Lung (tissue), 12 donors: ENCODE measurements around the gene AKAP13. TPM values are rescaled to one million over a fixed set of nuclear protein-coding genes. Genes with fewer than 3 reads are reported as not detected.

ENCODE experiments used
- ATAC-seq: fragments of 200-7000 bp; cut with Tn5 transposase; one replicate; pipeline ENCODE4 v1.9.1; 2020; ENCODE audit warnings: moderate number of reproducible peaks; ENCODE audit not compliant: insufficient read depth, low FRiP score
- DNase-seq, 3 donors: peaks; one replicate each; pipeline ENCODE4 v3.0.0-alpha.2; 2013 to 2017
- H3K27ac ChIP-seq, 2 donors: one replicate each; pipeline ENCODE4 v1.5.1; 2013; ENCODE audit warnings: mild to moderate bottlenecking in 2 of 2, moderate library complexity in 2 of 2, control low read depth in 1 of 2, inconsistent platforms in 1 of 2, low read depth in 1 of 2, low read length in 1 of 2
- H3K27me3 ChIP-seq, 3 donors: one replicate each; pipeline ENCODE4 v1.5.1; 2013; ENCODE audit warnings: low read length in 2 of 3; ENCODE audit not compliant: control insufficient read depth in 3 of 3, insufficient read depth in 3 of 3
- H3K36me3 ChIP-seq, 4 donors: one replicate each; pipeline ENCODE4 v1.5.1; 2013; ENCODE audit warnings: low read length in 4 of 4, mild to moderate bottlenecking in 1 of 4, moderate library complexity in 1 of 4; ENCODE audit not compliant: control insufficient read depth in 4 of 4, insufficient read depth in 4 of 4
- H3K4me1 ChIP-seq, 5 donors: one replicate each; pipeline ENCODE4 v1.5.1; 2013; ENCODE audit warnings: low read length in 5 of 5, mild to moderate bottlenecking in 2 of 5, moderate library complexity in 1 of 5; ENCODE audit not compliant: control insufficient read depth in 5 of 5, insufficient read depth in 5 of 5
- H3K4me3 ChIP-seq: one replicate; pipeline ENCODE4 v1.5.1; 2013; ENCODE audit warnings: mild to moderate bottlenecking, control low read depth, moderate library complexity
- H3K9ac ChIP-seq, 2 donors: one replicate each; pipeline ENCODE4 v1.5.1; 2013; ENCODE audit warnings: low read length in 2 of 2, control low read depth in 1 of 2; ENCODE audit not compliant: insufficient read depth in 1 of 2
- H3K9me3 ChIP-seq, 4 donors: one replicate each; pipeline ENCODE4 v1.5.1; 2013; ENCODE audit warnings: low read length in 3 of 4, mild to moderate bottlenecking in 1 of 4, moderate library complexity in 1 of 4; ENCODE audit not compliant: control insufficient read depth in 4 of 4, insufficient read depth in 3 of 4
- WGBS, 2 donors: extraction: QIAGEN DNeasy Blood & Tissue Kit; methylation state at CpG; one replicate each; pipeline ENCODE4 v1.1.7; 2013; 5-methylcytosine and 5-hydroxymethylcytosine counted together
- polyA plus RNA-seq, 2 donors: library from polyadenylated mRNA; stranded (reverse); fragments of 200-250 nt; gene quantifications; one replicate each; pipeline ENCODE4 v1.2.1, GENCODE V29; 2013
- total RNA-seq, 2 donors: library from RNA; depleted of rRNA in 1 of 2; stranded (reverse); fragments of >200 nt in 1 of 2; gene quantifications; one replicate each; pipeline ENCODE4 v1.2.1, GENCODE V29; 2014 to 2021
- TF ChIP-seq, protein P1 (sequence below): IDR thresholded peaks from 2 replicates; pipeline ENCODE4 v1.5.1; 2012; ENCODE audit warnings: mild to moderate bottlenecking; ENCODE audit errors: control extremely low read depth, extremely low read depth
- donor health status: control.
- donor health status: control.
- donor health status: Bipolar disorder and iron deficiency.
- donor health status: healthy.
- donor health status: DM: yes; HTN: yes; CAD: no.

Gene AKAP13
- total and polyA plus RNA-seq, 4 donors, result 102 to 1,115 (median 259) TPM

- 54 to 58% methylated on average over 3 of the region's 3 CpGs for WGBS, 2 donors
- DNase-seq (no peak), ATAC-seq (peak; percentile 48)
- H3K9me3 ChIP-seq, result no peaks in the 10 kb centered on the region
- H3K9ac ChIP-seq, result no peak overlapping the region
- TF ChIP-seq, protein P1, sequence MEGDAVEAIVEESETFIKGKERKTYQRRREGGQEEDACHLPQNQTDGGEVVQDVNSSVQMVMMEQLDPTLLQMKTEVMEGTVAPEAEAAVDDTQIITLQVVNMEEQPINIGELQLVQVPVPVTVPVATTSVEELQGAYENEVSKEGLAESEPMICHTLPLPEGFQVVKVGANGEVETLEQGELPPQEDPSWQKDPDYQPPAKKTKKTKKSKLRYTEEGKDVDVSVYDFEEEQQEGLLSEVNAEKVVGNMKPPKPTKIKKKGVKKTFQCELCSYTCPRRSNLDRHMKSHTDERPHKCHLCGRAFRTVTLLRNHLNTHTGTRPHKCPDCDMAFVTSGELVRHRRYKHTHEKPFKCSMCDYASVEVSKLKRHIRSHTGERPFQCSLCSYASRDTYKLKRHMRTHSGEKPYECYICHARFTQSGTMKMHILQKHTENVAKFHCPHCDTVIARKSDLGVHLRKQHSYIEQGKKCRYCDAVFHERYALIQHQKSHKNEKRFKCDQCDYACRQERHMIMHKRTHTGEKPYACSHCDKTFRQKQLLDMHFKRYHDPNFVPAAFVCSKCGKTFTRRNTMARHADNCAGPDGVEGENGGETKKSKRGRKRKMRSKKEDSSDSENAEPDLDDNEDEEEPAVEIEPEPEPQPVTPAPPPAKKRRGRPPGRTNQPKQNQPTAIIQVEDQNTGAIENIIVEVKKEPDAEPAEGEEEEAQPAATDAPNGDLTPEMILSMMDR, result no peak
- H3K27ac ChIP-seq, result peak overlapping the region in 1 of 2 donors; percentile 33
- no peaks in the 10 kb centered on the region for H3K27me3 ChIP-seq
- peaks cover 0 to 5% (median 2%) of the 10 kb centered on the region in 4 donors for H3K36me3 ChIP-seq
- no peak overlapping the region for H3K4me3 ChIP-seq
- H3K4me1 ChIP-seq, result peaks cover 0 to 27% (median under 1%) of the 10 kb centered on the region in 5 donors
Measured at GRCh38 chr15:85551221-85551832, 170.9 kb downstream of the AKAP13 start.

DNA sequence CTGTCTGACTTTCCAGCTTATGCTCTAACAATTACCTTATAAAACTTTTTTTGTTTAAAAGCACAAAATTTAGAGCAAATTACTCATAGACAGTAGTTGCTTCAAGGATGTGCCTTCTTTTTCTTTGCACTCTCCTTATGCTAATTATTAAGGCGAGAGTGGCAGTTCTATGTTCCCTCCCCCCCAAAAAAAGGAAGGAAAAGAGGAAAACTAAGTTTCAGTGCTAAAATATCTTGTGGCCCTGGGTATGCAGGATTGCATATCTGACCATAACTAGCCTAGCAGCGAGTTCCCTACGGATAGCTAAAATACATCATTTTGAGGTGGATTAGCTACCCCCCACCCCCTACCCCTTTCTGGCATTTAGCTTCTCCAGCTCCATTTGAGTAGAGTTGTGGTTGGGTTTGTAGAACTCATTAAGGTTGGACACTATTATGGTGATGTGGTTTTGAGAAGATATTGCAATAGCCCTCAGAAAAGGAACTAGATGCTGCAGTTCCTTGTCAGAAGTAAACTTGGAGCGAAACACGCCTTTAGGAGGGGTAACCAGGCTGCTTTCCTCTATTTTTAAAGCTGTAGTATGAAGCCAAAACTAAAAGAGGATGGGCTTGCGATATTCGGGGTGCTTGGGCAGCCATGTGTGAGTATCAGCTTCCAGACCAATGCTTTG lies 174.6 kb downstream of the AKAP13 start:
- H3K27ac ChIP-seq, result peak overlapping the region; percentile 40 to 79
- H3K36me3 ChIP-seq, result peaks cover 0 to 2% (median 1%) of the 10 kb centered on the region in 4 donors
- WGBS, 2 donors, result 34 to 60% methylated on average over 7 of the region's 7 CpGs
- H3K27me3 ChIP-seq, result no peaks in the 10 kb centered on the region
- peaks cover 0 to 29% (median 2%) of the 10 kb centered on the region in 5 donors for H3K4me1 ChIP-seq
- no peak overlapping the region for H3K4me3 ChIP-seq
- no peak overlapping the region for H3K9ac ChIP-seq
- H3K9me3 ChIP-seq, result no peaks in the 10 kb centered on the region
- no peak for ATAC-seq
- no peak for DNase-seq
- TF ChIP-seq, protein P1, result no peak

- no peak for ATAC-seq
- H3K9ac ChIP-seq, result no peak overlapping the region
- no peak for DNase-seq
- TF ChIP-seq, protein P1, result no peak
- 62 to 78% methylated on average over 5 of the region's 5 CpGs for WGBS, 2 donors
- H3K27ac ChIP-seq, result peak overlapping the region in 1 of 2 donors; percentile 21
- peaks cover 0 to 25% (median 2%) of the 10 kb centered on the region in 5 donors for H3K4me1 ChIP-seq
- H3K9me3 ChIP-seq, result no peaks in the 10 kb centered on the region
- H3K36me3 ChIP-seq, result peaks cover 0 to 2% (median 0%) of the 10 kb centered on the region in 4 donors
- H3K27me3 ChIP-seq, result no peaks in the 10 kb centered on the region
- no peak overlapping the region for H3K4me3 ChIP-seq
Measured at GRCh38 chr15:85555875-85556617, 175.6 kb downstream of the AKAP13 start.
